H7 (cell line): ENCODE results near the gene RNASE7. TPM values are rescaled to one million over a fixed set of nuclear protein-coding genes. Genes with fewer than 3 reads are reported as not detected.

Experiments
- DNase-seq: peaks from one replicate; pipeline ENCODE4 v3.0.0; 2012
- H3K27me3 ChIP-seq: 2 replicates; pipeline ENCODE4 v1.6.0; 2011; ENCODE audit warnings: mild to moderate bottlenecking, low read length; ENCODE audit not compliant: control insufficient read depth, insufficient read depth
- H3K36me3 ChIP-seq: replicated peaks from 2 replicates; pipeline ENCODE4 v1.5.1; 2011; ENCODE audit warnings: low read length; ENCODE audit not compliant: control insufficient read depth, insufficient read depth
- H3K4me3 ChIP-seq: 2 replicates; pipeline ENCODE4 v1.5.1; 2011; ENCODE audit warnings: low read depth, mild to moderate bottlenecking, control low read depth, low read length, moderate library complexity; ENCODE audit not compliant: insufficient read depth
- total RNA-seq: library from RNA; depleted of rRNA; stranded (reverse); fragments of >200 nt; shearing (Covaris generic); gene quantifications from 2 replicates; pipeline ENCODE4 v1.2.3, GENCODE V29; 2014

RNASE7 gene
- total RNA-seq, 1 experiment from 2014 or later: not detected

- H3K36me3 ChIP-seq: no peaks in the 10 kb centered on the region
- DNase-seq: no peak
- no peaks in the 10 kb centered on the region; the same call in 1 of the 2 replicates for H3K27me3 ChIP-seq
- H3K4me3 ChIP-seq: no peak overlapping the region
Measured at GRCh38 chr14:21047378-21047781, 5.2 kb downstream of the RNASE7 start.

GRCh38 chr14:21048638-21049037 lies 6.5 kb downstream of the RNASE7 start:
- H3K4me3 ChIP-seq: no peak overlapping the region
- no peaks in the 10 kb centered on the region for H3K36me3 ChIP-seq
- no peaks in the 10 kb centered on the region for H3K27me3 ChIP-seq
- DNase-seq: no peak

- Histone ChIP-seq H3K4me3 (no peak overlapping the region), H3K27me3 (no peaks in the 10 kb centered on the region), H3K36me3 (no peaks in the 10 kb centered on the region)
- DNase-seq: no peak
Measured at GRCh38 chr14:21049271-21049673, 7.1 kb downstream of the RNASE7 start.

GRCh38 chr14:21050597-21050996 lies 8.4 kb downstream of the RNASE7 start:
- no peak for DNase-seq
- H3K4me3 ChIP-seq: no peak overlapping the region
- H3K27me3 ChIP-seq: no peaks in the 10 kb centered on the region
- no peaks in the 10 kb centered on the region for H3K36me3 ChIP-seq

GRCh38 chr14:21053184-21054122 lies 11.3 kb downstream of the RNASE7 start:
- DNase-seq: no peak
- no peaks in the 10 kb centered on the region for H3K36me3 ChIP-seq
- no peak overlapping the region for H3K4me3 ChIP-seq
- H3K27me3 ChIP-seq: no peaks in the 10 kb centered on the region

GRCh38 chr14:21054123-21054767 lies 12.1 kb downstream of the RNASE7 start:
- peak; percentile 48 for DNase-seq
- no peaks in the 10 kb centered on the region for H3K27me3 ChIP-seq
- no peaks in the 10 kb centered on the region for H3K36me3 ChIP-seq
- no peak overlapping the region for H3K4me3 ChIP-seq

DNA sequence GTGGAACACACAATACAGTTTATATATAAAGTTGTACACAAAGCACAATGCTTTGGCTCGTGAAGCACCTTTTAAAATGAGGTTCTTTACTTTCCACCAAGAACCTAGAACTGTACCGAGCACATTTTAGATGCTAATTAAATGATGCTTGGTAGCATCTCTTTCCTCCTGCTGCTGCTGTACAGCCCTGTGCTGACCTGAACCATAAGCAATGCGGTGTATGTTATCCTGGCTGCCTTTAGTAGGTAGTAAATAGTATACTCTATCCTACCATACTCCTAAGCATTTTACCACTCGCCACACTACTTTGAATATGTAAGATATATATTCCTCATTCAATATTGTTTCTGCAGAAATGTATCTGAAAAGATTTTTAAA lies 12.6 kb downstream of the RNASE7 start:
- Histone ChIP-seq H3K36me3 (no peaks in the 10 kb centered on the region), H3K4me3 (no peak overlapping the region), H3K27me3 (no peaks in the 10 kb centered on the region)
- no peak for DNase-seq

GRCh38 chr14:21055432-21056117 lies 13.4 kb downstream of the RNASE7 start:
- Histone ChIP-seq H3K36me3 (no peaks in the 10 kb centered on the region), H3K4me3 (no peak overlapping the region), H3K27me3 (no peaks in the 10 kb centered on the region)
- DNase-seq: peak; percentile 44

- no peaks in the 10 kb centered on the region for H3K27me3 ChIP-seq
- H3K4me3 ChIP-seq: no peak overlapping the region
- H3K36me3 ChIP-seq: no peaks in the 10 kb centered on the region
- DNase-seq: no peak
Measured at GRCh38 chr14:21056520-21057163, 14.5 kb downstream of the RNASE7 start.

DNA sequence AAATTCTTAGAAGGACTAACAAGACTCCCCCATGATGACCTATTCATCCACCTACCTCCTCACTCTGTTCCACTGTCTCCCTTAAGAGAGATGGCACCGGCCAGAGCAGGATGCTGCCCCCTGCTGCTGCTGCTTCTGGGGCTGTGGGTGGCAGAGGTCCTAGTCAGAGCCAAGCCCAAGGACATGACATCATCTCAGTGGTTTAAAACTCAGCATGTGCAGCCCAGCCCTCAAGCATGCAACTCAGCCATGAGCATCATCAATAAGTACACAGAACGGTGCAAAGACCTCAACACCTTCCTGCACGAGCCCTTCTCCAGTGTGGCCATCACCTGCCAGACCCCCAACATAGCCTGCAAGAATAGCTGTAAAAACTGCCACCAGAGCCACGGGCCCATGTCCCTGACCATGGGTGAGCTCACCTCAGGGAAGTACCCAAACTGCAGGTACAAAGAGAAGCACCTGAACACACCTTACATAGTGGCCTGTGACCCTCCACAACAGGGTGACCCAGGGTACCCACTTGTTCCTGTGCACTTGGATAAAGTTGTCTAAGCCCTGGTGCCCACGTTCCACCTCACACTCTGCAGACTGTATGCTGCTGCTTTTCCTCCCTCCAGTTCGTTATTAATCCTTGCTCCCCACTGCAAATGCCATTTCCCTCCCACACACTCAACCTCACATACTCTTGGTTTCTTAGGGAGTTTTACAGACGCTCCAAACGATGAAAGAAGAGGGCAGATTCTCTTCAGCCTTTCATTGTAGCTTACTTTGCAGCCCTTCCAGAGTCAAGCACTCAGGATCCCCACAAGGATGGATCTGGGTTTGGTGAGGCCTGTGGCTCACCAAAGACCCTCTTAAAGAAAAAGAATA lies 15.9 kb downstream of the RNASE7 start, which contains the start of gene RNASE8:
Gene RNASE8, plus strand, starts transcription at position 20 of the 873 bp plus-strand sequence. Its CDS starts 71 bp downstream, at position 91.
- H3K27me3 ChIP-seq: no peaks in the 10 kb centered on the region
- no peak within 1 kb of the TSS for H3K4me3 ChIP-seq
- no peak for DNase-seq
- no peaks in the 10 kb centered on the region for H3K36me3 ChIP-seq

DNA sequence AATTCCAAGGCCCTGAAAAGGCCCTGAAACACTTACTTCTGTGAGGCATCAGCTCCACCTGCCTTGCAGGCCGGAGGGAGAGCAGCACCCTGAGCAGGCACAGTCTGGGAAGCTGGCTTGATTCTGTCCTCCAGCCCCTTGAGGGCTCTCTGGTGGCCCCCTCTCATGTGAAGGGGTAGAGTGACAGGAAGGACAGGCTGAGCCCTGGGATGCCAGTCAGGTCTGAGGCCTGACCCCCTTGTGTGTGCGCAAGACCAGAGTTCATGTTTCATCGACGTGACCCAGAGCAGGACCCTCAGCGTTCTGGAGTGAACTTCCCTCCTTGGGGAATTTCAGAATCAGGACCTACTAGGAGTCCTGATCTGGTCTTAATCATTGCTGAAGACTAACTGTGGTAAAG lies 16.7 kb downstream of the RNASE7 start:
- DNase-seq: no peak
- Histone ChIP-seq H3K36me3 (no peaks in the 10 kb centered on the region), H3K27me3 (no peaks in the 10 kb centered on the region), H3K4me3 (no peak overlapping the region)

DNA sequence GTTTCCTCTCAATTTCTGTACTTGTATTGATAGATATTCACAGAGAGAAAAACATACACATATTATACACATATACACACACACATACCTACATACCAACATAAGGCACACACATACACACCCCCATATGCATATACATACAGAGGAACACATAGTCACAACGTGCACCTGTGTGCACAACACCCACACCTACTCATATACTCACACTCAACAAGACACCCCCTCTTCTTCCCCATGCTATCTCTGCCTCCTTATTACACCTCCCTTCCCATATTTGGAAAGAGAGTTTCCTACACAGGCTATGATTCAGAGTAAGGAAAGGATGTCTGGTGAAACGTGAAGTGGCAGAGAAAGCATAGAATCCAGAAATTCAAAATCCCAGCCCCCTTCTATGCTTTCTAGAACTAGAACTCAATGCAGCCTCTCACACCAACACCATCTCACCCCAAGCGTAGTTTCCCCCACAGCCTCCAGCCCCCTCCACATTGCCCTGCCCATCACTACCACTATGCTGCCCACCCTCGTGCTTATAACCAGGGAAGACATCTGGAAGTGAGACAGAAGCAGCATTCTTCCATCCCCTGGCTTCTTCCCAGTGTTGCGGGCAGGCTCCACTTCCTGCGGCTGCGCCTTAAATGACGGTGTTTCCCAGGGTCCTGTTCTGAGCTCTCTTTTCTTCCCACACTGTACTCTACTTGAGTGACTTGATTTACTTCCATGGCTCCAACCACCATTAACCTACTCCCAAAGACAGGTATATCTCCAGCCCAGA lies 17.9 kb downstream of the RNASE7 start:
- no peak overlapping the region for H3K4me3 ChIP-seq
- no peaks in the 10 kb centered on the region for H3K36me3 ChIP-seq
- H3K27me3 ChIP-seq: no peaks in the 10 kb centered on the region
- no peak for DNase-seq
